Measurements from ENCODE around the gene TTL.

DNA sequence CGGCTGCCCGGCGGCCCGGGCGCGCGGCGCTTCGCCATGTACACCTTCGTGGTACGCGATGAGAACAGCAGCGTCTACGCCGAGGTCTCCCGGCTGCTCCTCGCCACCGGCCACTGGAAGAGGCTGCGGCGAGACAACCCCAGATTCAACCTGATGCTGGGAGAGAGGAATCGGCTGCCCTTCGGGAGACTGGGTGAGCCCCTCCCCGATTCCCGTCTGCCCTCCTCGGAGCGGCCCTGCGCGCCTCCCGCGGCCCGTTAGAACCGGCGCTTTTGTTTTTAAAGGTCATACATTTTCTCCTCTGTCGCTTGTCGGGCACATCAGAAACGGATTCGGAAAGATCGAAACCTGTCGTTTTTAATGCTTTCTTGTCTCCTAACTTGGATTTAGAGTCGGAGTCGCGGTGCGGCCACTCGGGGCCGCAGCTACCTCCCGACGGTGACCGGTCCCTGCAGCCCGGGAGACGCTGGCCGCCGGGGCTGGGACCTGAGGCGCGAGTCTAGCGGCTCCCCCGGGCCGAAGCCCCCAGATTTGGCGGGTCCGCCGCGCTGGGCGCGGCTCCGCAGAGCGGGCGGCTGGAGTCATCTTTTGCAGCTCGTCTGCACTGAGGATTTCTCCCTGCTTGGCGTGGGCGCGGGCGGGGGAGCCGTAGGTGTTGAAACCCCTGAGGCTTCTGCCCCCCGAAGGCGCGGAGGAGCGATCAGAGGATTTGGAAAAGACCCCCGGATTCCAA is 519 bp downstream of the TTL start:
- TF ChIP-seq, protein P1, sequence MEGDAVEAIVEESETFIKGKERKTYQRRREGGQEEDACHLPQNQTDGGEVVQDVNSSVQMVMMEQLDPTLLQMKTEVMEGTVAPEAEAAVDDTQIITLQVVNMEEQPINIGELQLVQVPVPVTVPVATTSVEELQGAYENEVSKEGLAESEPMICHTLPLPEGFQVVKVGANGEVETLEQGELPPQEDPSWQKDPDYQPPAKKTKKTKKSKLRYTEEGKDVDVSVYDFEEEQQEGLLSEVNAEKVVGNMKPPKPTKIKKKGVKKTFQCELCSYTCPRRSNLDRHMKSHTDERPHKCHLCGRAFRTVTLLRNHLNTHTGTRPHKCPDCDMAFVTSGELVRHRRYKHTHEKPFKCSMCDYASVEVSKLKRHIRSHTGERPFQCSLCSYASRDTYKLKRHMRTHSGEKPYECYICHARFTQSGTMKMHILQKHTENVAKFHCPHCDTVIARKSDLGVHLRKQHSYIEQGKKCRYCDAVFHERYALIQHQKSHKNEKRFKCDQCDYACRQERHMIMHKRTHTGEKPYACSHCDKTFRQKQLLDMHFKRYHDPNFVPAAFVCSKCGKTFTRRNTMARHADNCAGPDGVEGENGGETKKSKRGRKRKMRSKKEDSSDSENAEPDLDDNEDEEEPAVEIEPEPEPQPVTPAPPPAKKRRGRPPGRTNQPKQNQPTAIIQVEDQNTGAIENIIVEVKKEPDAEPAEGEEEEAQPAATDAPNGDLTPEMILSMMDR (IDR thresholded peaks at IDR 0.05): no peak
- TF ChIP-seq EZH2 (IDR thresholded peaks at IDR 0.05) (no peak), EZH2phosphoT487 (IDR thresholded peaks at IDR 0.05) (no peak)
